Heart left ventricle (tissue), 16 donors: ENCODE measurements around the gene DESI1. TPM values are rescaled to one million over a fixed set of nuclear protein-coding genes. Genes with fewer than 3 reads are reported as not detected.
A peak's percentile ranks its signal among the peaks of the same experiment; 100 is the strongest.
"Not testable (repeated sequence)": the region's sequence is repeated elsewhere in the genome, so short reads cannot be mapped to it uniquely, and the experiment has no call there.

Source experiments
- ATAC-seq, 4 donors: fragments of 200-7000 bp; cut with Tn5 transposase; one replicate each; pipeline ENCODE4 v1.9.1; 2020 to 2022; ENCODE audit warnings: moderate library complexity in 4 of 4, mild to moderate bottlenecking in 3 of 4, moderate number of reproducible peaks in 1 of 4
- DNase-seq, 5 donors: peaks; one replicate each; pipeline ENCODE4 v3.0.0-alpha.2; 2020
- H3K27ac ChIP-seq, 12 donors: fragments of 200-600 bp; sonication (generic) in 4 of 12; one replicate each; pipeline versions ENCODE4 v1.5.0 to v1.8.0; 2016 to 2022; ENCODE audit warnings: mild to moderate bottlenecking in 2 of 12
- H3K27me3 ChIP-seq, 9 donors: fragments of 200-600 bp; sonication (generic) in 2 of 9; one replicate each; pipeline versions ENCODE4 v1.5.1 to v1.8.0; 2016 to 2022; ENCODE audit warnings: mild to moderate bottlenecking in 3 of 9
- H3K36me3 ChIP-seq, 9 donors: fragments of 200-600 bp; sonication (generic) in 2 of 9; one replicate each; pipeline versions ENCODE4 v1.5.0 to v1.8.0; 2018 to 2022; ENCODE audit warnings: mild to moderate bottlenecking in 2 of 9
- H3K4me1 ChIP-seq, 12 donors: fragments of 200-600 bp; sonication (generic) in 4 of 12; one replicate each; pipeline versions ENCODE4 v1.5.0 to v1.8.0; 2016 to 2022; ENCODE audit warnings: mild to moderate bottlenecking in 3 of 12
- H3K4me3 ChIP-seq, 12 donors: fragments of 200-600 bp; sonication (generic) in 4 of 12; one replicate each; pipeline versions ENCODE4 v1.5.0 to v1.8.0; 2017 to 2022; ENCODE audit warnings: mild to moderate bottlenecking in 9 of 12, moderate library complexity in 4 of 12
- H3K9me3 ChIP-seq, 12 donors: fragments of 200-600 bp; sonication (generic) in 4 of 12; one replicate each; pipeline versions ENCODE4 v1.5.0 to v1.8.0; 2016 to 2022; ENCODE audit warnings: mild to moderate bottlenecking in 1 of 12
- POLR2A ChIP-seq, 2 donors: fragments of 450-650 bp; IDR thresholded peaks; one replicate each; pipeline ENCODE4 v1.6.1; 2017; ENCODE audit warnings: antibody characterized with exemption in 2 of 2, mild to moderate bottlenecking in 2 of 2, moderate library complexity in 2 of 2
- WGBS, 4 donors: extraction: QIAGEN DNeasy Blood & Tissue Kit in 2 of 4; methylation state at CpG; one replicate each; pipeline versions ENCODE4 v1.1.5 to v1.1.7; 2013 to 2018; 5-methylcytosine and 5-hydroxymethylcytosine counted together
- intact Hi-C, 10 donors: fragments of 100-400 bp; cut with DNase I; formaldehyde crosslinking; loops; one replicate each; pipeline versions ENCODE4 v1.11.1 to v1.14.2; 2022
- polyA plus RNA-seq, 2 donors: library from polyadenylated mRNA; stranded (reverse); fragments of 200-250 nt; gene quantifications; one replicate each; pipeline ENCODE4 v1.2.3, GENCODE V29; 2013
- total RNA-seq, 9 donors: library from RNA; depleted of rRNA in 2 of 9; stranded (reverse); fragments of >200 nt in 2 of 9; fragmentation: NEBNext Ultra II Directional in 3 of 9; extraction: Animal tissue kit (Norgen Biotek cat#: 25700) in 3 of 9; gene quantifications; one replicate each; pipeline versions ENCODE4 v1.1.0 to v1.2.4, GENCODE V29; 2016 to 2023
- TF ChIP-seq, protein P1 (sequence below), 12 donors: fragments of 200-600 bp; sonication (generic) in 4 of 12; IDR thresholded peaks; one replicate each; pipeline versions ENCODE4 v1.5.0 to v1.8.0; 2018 to 2022; ENCODE audit warnings: antibody characterized with exemption in 12 of 12, mild to moderate bottlenecking in 5 of 12
- donor health status: ischemic (EF 13 %, LVEDD 7.1; RV severe dilation, severe dysfunction).
- donor health status: healthy with polysubstance abuse.
- donor health status: DM: no; HTN: yes; CAD: no.
- donor health status: DM: no; HTN: no; CAD: no.
- donor health status: ischemic (EF 25% LVEDD 6.9; RV normal size, moderate dysfunction).
- donor health status: ischemic (EF 25% LVEDD 5.7; RV mildly dilated, moderate dysfunction).
- donor health status: healthy.
- donor health status: DM: yes; HTN: yes; CAD: no.
- donor health status: ischemic (EF 35%, LVEDD 5.7; RV mildly dilated, moderate dysfunction).
- donor health status: nonischemic (EF 11% LVEDD 7.7; RV severe dilation, severe dysfunction).
- donor health status: DM: yes; HTN: yes; CAD: no.
- donor health status: PGD.
- donor health status: ischemic (EF 29% LVEDD 5.4; RV normal size, mild dysfunction).
- donor health status: nonischemic (EF 23%, LVEDD 6.1; RV moderate dilation, normal function).

The DESI1 gene
- total and polyA plus RNA-seq, 11 donors, result 24.2 to 51.0 (median 39.8) TPM

DNA sequence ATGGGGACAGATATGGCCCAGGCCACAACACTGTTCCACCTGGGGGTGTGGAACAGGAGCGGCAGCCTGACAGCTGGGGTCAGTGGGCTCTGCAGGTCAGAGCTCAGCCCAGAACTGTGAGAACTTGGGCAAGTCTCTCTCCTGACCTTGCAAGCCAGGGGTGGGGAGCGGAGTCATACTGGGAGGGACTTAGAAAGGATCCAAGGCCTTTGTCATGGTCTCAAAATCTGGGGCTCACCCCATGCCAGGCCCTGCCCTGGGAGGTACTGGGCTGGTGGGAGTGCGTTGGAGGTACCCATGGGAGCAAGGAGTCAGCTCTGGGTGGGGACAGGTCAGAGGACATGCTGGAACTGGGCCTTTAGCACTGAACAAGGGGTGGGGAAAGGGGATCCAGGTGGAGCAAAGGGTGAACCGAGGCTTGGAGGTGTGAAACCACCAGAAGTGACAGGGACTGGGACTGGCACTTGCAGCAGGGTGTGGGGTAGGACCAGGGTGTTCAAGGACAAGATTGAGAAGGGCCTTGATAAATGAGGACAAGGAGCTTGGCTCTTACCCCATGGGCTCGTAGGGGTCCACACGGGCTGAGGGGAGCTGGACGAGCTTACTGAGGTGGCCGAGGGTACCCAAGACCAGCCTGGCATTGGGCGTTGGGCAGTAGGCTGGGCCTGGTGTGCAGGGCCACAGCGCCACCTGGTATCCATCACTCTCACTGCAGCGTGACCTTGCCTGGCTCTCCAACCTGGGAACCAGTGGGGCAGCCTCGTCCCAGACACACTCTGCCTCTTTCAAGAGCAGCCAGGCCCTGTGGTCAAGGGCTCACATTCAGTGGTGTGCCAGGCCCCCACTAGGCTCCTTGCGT, 23.8 kb downstream of the DESI1 start:
- DNase-seq (peak; percentile 51 to 76 (median 66)), ATAC-seq (peak; percentile 70 to 90 (median 89))
- H3K4me3 ChIP-seq, result no peak overlapping the region
- H3K4me1 ChIP-seq, result peaks cover 0 to 15% (median 2%) of the 10 kb centered on the region in 12 donors
- WGBS, 4 donors, result 47 to 58% (median 50%) methylated on average over 12 to 13 of the region's 13 CpGs
- intact Hi-C loops, result loop anchor here in 5 of 10 donors (2.0 to 10.0 kb wide), 4 partner anchors 52 to 195 kb away; partner anchors contain the start of gene POLR3H (in 5 of the 5)
- H3K9me3 ChIP-seq, result no peaks in the 10 kb centered on the region
- peaks cover 0 to 30% (median 20%) of the 10 kb centered on the region in 9 donors for H3K36me3 ChIP-seq
- H3K27me3 ChIP-seq, result no peaks in the 10 kb centered on the region
- no peak for TF ChIP-seq POLR2A (IDR thresholded peaks at IDR 0.05)
- TF ChIP-seq, protein P1, sequence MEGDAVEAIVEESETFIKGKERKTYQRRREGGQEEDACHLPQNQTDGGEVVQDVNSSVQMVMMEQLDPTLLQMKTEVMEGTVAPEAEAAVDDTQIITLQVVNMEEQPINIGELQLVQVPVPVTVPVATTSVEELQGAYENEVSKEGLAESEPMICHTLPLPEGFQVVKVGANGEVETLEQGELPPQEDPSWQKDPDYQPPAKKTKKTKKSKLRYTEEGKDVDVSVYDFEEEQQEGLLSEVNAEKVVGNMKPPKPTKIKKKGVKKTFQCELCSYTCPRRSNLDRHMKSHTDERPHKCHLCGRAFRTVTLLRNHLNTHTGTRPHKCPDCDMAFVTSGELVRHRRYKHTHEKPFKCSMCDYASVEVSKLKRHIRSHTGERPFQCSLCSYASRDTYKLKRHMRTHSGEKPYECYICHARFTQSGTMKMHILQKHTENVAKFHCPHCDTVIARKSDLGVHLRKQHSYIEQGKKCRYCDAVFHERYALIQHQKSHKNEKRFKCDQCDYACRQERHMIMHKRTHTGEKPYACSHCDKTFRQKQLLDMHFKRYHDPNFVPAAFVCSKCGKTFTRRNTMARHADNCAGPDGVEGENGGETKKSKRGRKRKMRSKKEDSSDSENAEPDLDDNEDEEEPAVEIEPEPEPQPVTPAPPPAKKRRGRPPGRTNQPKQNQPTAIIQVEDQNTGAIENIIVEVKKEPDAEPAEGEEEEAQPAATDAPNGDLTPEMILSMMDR (IDR thresholded peaks at IDR 0.05), result peak; percentile 48 to 76 (median 67)
- peak overlapping the region in 10 of 12 donors; percentile 10 to 67 (median 58) for H3K27ac ChIP-seq

DNA sequence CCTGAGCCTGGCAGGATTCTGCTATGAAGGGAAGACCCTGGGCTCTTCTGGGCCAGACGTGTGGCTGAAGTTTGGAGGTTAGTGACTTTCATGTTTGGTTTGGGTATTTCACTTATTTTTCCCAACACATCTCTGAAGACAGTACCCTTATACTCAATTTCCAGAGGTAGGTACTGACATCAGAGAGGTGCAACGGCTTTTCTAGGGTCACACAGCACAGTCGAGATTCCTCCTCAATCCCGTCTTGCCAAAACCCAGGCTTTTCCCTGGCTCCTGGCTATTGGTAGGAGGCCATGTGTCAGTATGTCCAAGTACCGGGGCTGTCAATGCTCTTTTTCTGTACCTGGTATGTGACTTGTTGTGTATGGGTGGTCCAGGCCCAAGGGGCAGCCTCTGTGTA, 25.1 kb downstream of the DESI1 start:
- Histone ChIP-seq H3K27ac (no peak overlapping the region), H3K4me1 (peaks cover 0 to 15% (median 3%) of the 10 kb centered on the region in 12 donors), H3K4me3 (no peak overlapping the region), H3K9me3 (no peaks in the 10 kb centered on the region), H3K36me3 (peaks cover 0 to 17% (median 9%) of the 10 kb centered on the region in 9 donors), H3K27me3 (no peaks in the 10 kb centered on the region)
- intact Hi-C loops, result loop anchor here in 5 of 10 donors (2.0 to 10.0 kb wide), 4 partner anchors 51 to 193 kb away; partner anchors contain the start of gene POLR3H (in 5 of the 5)
- peak in 1 of 5 donors; percentile 16 for DNase-seq
- no peak for TF ChIP-seq POLR2A (IDR thresholded peaks at IDR 0.05)
- TF ChIP-seq, protein P1 (IDR thresholded peaks at IDR 0.05), result no peak
- WGBS, 4 donors, result 91 to 97% (median 92%) methylated on average over 5 of the region's 5 CpGs
- no peak for ATAC-seq

DNA sequence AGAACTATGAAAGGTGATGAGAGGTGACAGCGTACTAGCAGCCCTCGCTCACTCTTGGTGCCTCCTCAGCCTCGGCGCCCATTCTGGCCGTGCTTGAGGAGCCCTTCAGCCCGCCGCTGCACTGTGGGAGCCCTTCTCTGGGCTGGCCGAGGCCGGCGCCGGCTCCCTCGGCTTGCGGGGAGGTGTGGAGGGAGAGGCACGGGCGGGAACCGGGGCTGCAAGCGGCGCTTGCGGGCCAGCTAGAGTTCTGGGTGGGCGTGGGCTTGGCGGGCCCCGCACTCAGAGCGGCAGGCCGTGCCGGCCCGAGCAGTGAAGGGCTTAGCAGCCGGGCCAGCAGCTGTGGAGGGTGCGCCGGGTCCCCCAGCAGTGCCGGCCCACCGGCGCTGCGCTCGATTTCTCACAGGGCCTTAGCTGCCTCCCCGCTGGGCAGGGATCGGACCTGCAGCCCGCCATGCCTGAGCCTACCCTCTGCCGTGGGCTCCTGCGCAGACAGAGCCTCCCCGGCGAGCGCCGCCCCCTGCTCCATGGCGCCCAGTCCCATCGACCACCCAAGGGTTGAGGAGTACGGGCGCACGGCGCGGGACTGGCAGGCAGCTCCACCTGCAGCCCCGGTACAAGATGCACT, 27.4 kb downstream of the DESI1 start:
- ATAC-seq, result not testable (repeated sequence)

DNA sequence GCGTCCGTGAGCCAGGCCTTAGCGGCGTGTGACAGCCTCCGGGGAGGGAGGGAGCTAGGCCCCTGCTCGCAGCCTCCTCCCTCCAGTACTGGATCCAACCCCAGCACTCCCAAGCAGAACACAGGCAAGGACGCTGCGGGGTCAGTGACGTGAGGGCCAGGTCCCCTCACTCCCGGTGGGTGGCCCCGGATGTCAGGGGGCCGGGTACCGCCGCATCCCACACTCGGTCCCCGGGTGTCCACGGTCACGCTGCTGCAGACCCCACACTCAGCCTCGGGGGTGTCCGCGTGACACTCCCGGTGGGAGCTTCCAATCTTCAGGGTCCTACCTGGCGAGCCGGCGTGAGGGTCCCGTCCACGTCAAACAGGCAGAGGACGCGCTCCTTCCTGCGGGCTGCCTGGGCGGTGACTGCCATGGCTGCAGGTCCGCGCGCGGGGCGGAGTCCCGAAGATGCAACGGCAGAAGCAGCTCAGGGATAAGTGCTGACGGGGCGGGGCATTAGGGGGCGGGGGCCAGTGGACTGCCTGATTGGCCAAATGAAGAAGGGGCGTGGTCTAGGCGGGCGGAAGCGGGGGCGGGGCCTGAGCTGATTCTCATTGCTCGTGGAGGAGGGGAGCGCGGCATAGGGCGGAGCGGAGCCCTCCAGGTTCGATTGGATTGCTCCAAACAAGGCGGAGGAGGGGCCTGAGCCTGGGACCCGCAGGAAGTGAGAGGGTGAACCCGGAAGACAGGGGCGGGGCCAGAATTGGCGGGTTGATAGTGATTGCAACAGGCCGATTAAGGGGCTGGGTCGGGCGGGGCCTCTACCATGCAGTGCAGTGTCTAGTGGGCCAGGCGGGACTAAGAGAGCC, 31.2 kb downstream of the DESI1 start, which contains the start of gene PMM1:
Gene PMM1, minus strand, starts transcription at position 450 of the 851 bp plus-strand sequence. Its CDS starts 35 bp downstream, at position 415.
- Histone ChIP-seq H3K4me3 (peak within 1 kb of the TSS; percentile 56 to 95 (median 84)), H3K4me1 (peaks cover 0 to 20% (median 8%) of the 10 kb centered on the region in 12 donors), H3K9me3 (no peaks in the 10 kb centered on the region), H3K36me3 (peaks cover 0 to 11% (median 3%) of the 10 kb centered on the region in 9 donors), H3K27me3 (no peaks in the 10 kb centered on the region), H3K27ac (peak within 1 kb of the TSS in 11 of 12 donors; percentile 43 to 89 (median 72))
- ATAC-seq, result peak; percentile 99 to 100 (median 99)
- intact Hi-C loops, result loop anchor here in 4 of 10 donors (5.0 to 10.0 kb wide), 3 partner anchors 37 to 47 kb away; partner anchors contain the start of gene POLR3H (in 3 of the 4)
- peak; percentile 100 for DNase-seq
- TF ChIP-seq, protein P1 (IDR thresholded peaks at IDR 0.05), result no peak
- TF ChIP-seq POLR2A (IDR thresholded peaks at IDR 0.05), result peak in 1 of 2 donors; percentile 83
- 1% methylated on average over 31 to 61 of the region's 61 CpGs for WGBS, 4 donors

More for the DNA sequence above, 27.4 kb downstream of the DESI1 start:
- not testable (repeated sequence) for H3K36me3 ChIP-seq, H3K27ac ChIP-seq, H3K9me3 ChIP-seq, H3K4me3 ChIP-seq, H3K27me3 ChIP-seq
- peak in 1 of 5 donors; percentile 51 for DNase-seq
- intact Hi-C loops, result loop anchor here in 3 of 10 donors (5.0 to 10.0 kb wide), 2 partner anchors 49 to 51 kb away; partner anchors contain the start of gene POLR3H (in 3 of the 3)
- H3K4me1 ChIP-seq, result peaks cover 0 to 30% (median 13%) of the 10 kb centered on the region in 12 donors
- 96 to 97% (median 97%) methylated on average over 21 to 51 of the region's 51 CpGs for WGBS, 4 donors
